GM12873 (cell line): ENCODE measurements around the gene CACNB4.

Source experiments
- TF ChIP-seq, protein P1 (sequence below): IDR thresholded peaks from 2 replicates; pipeline ENCODE4 v1.5.1; 2012; ENCODE audit warnings: low read depth, mild to moderate bottlenecking, moderate library complexity, low read length, control low read depth; ENCODE audit not compliant: insufficient read depth; ENCODE audit errors: missing control alignments

Gene CACNB4

DNA sequence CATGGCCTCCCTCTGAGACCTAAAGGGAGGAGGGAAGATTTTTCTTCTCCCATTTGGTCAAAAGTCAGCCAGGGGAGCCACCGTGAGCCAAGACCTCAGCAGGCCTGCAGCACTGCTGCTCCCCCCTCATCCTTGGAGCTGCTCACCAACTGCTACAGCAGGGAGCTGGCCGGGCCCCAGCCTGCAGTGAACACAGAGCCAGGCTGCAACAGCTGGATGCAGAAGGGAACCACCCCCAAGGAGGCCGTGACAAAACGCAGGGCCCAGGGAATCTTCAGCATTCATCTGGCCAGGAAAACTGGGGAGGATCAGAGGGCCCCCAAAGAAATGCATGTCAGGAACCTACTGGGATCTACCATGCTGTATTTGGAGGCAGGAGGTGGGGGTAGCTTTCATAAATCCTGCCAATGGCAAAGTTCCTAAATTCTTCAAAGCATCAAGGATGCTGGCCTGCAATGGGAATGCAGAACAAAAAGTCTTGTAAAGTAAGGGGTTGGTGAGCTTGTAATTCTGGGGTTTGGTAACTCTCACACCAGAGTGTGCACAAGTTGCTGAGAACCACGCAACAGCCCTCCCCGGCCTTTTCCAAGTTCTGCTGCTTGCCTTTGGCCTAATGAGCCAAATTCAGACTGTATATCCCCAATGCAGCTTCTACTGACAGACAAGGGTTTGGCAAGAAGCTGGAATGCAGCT, 61.0 kb downstream of the CACNB4 start:
- TF ChIP-seq, protein P1, sequence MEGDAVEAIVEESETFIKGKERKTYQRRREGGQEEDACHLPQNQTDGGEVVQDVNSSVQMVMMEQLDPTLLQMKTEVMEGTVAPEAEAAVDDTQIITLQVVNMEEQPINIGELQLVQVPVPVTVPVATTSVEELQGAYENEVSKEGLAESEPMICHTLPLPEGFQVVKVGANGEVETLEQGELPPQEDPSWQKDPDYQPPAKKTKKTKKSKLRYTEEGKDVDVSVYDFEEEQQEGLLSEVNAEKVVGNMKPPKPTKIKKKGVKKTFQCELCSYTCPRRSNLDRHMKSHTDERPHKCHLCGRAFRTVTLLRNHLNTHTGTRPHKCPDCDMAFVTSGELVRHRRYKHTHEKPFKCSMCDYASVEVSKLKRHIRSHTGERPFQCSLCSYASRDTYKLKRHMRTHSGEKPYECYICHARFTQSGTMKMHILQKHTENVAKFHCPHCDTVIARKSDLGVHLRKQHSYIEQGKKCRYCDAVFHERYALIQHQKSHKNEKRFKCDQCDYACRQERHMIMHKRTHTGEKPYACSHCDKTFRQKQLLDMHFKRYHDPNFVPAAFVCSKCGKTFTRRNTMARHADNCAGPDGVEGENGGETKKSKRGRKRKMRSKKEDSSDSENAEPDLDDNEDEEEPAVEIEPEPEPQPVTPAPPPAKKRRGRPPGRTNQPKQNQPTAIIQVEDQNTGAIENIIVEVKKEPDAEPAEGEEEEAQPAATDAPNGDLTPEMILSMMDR, result no peak

DNA sequence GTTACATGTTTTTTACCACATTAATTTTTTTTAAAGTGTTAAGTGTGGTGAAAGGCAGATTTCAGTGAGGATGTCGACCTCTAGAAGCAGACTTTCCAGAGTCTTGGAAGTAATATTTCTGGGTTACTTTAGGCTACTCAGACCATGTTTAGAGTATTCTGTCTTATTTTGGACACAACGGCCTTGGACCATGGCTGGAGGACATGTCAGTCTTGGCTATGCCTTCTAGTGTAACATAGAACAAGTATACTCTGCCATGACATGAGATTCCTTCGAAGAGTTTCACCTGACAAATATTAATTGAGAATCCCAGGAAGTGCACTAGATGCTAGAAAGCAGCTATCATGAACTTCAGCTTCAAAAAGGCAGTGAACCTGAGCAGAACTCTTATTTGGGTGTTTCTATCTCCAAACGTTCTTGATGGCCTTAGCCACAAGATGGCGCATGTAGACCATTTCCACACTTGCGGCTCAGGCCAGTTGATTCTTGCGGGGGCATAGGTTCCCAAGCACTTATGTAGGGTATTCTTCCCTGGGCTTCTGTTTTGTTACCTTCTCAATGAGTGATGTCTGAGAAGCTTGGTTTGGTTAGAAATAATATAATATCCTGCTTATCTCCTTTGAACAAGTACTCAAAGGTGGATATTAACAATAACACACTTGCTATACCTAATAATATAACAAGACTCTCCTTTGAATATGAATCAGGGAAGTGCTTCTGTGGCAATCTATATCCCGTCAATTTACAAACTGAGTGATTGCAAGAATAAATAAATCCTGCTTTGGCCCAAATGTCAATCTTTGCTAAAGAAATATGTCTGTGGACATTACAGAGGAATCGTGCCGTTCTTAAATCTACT, 62.0 kb downstream of the CACNB4 start:
- TF ChIP-seq, protein P1, result peak; percentile 86

DNA sequence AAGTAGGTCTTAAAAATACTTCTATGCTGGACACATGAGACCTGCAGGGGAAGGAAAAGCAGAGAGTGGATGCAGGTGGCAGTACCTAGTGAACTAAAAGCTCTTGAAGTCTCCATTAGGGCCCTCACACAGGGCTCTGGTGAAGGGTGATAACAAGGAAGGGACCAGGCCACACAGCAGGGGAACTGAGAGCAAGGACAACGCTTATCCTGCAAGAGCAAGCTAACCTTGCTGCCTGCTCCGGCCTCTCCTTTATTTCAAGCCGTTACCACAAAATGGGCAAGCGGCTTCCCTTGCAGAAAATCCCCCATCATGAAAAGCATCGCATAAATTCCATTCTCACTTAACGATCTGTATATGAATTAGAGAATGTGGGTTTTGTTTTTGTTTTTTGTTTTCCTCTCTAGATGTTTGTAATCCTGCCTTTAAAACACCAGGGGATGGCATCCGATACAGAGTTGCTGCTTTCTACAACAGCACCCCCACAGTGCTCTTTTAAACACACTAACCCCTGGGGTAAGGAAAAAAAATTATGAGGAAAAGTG, 64.5 kb downstream of the CACNB4 start:
- TF ChIP-seq, protein P1, result no peak

DNA sequence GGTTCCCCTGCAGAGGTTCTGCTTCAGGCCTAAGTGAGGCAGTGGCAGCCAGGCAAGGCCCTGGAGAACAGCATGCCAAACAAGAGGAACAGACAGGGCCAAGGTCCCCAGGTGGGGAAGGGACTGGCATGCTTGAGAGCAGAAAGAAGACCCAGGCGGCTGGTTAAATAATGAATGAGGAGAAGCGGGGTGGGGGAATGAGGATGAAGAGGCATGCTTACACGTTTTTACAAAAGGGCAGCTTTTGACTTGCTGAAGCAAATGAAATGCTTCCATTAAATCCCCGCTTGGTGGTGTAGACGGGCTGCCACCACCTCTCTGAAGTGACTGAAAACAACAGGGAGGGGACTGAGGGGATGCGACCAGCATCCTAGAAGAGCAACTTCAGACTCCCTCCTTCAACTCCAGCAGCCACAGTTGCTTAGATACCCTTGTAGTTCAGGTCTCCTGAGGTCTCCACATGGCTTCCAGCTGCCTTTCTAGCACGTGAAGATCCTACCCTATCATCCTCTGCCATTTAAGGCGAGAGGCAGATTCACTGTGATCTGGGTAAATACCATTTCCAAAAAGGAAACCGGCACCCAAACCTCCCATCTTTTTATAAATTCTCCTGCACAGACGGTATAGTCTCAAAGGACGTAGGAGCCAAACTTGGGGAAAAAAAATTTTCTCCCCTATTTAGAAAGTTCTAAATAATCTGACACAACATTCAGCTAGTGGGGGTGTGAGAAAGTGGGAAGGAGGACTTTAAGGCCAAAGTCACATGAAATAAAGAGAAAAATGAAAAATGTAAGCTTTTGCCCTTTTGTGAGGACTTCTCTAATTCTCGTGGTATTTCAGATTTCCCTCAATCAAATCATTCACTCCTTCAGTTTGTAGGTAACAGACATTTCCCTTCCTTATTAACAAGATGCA, 65.6 kb downstream of the CACNB4 start:
- TF ChIP-seq, protein P1, result no peak

DNA sequence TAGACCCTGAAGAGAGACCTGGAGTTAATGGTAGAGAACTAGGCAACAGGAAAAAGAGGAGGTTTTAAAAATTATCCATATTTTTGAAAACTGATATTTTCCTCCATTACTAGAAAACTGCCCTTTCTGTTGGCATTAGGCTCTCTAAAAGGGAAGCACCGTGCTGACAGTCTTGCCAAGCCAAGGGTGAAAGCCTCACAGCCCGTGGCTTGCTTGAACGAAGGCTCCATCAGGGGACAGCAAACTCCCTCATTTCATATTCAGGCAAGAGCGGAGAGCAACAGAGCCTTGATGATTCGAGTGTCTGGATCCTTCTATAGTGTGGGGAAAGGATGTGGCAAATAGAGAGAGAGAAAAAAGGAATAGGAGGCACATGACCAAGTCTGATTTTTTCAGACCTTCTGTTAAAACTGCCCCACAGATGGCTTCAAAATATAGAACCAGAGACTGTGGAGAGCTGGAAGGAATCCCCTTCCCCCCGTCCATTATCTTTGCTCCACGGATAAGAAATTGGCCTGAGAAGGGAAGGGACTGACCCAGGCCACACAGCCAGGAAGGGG, 67.0 kb downstream of the CACNB4 start:
- TF ChIP-seq, protein P1, result no peak

DNA sequence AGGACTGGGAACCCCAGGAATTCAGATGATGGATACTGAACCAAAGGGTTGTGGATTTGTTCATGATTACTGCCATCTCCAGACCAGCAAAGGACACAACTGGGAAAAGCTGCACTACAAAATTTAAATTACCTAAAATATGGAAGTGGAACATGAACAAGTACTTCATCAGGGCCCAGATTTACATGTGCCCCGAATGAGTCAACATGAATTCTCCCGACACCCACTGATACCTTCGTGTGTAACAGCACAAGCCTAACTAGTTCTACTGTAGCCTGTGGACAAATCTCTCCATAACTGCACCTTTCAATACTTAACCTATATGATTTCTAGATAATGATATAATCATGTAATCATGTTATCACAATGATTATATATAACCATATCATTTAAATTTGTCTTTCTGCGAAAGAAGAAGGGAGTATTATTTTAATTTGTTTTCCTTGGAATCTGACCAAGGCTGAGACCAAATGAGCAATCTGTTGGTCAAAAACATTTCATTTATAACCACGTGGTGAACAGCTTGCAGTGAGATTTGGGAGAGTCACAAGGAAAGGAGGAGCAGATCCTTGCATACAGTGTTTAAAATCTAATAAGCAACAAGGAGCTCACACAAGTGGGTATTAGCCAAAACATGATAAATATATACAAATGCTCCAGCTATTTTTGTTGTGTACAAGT, 70.5 kb downstream of the CACNB4 start:
- TF ChIP-seq, protein P1, result no peak
